GM23248 (cell line): ENCODE results near the gene PRLR. TPM values are rescaled to one million over a fixed set of nuclear protein-coding genes. Genes with fewer than 3 reads are reported as not detected.
"Not testable (repeated sequence)": the region's sequence is repeated elsewhere in the genome, so short reads cannot be mapped to it uniquely, and the experiment has no call there.

Source experiments
- DNase-seq: peaks from one replicate; pipeline ENCODE4 v3.0.0-alpha.2; 2015
- H2AFZ ChIP-seq: fragments of 200-600 bp; sonication (generic); 2 replicates; pipeline ENCODE4 v1.6.1; 2016; ENCODE audit warnings: antibody characterized with exemption
- H3F3A ChIP-seq: fragments of 200-600 bp; sonication (generic); 2 replicates; pipeline ENCODE4 v1.6.1; 2016; ENCODE audit warnings: mild to moderate bottlenecking, antibody characterized with exemption, mixed run types; ENCODE audit not compliant: insufficient read depth
- H3K27ac ChIP-seq: fragments of 200-600 bp; sonication (generic); 2 replicates; pipeline ENCODE4 v1.5.1; 2016; ENCODE audit warnings: mild to moderate bottlenecking
- H3K27me3 ChIP-seq: fragments of 200-600 bp; sonication (generic); replicated peaks from 2 replicates; pipeline ENCODE4 v1.6.1; 2016; ENCODE audit warnings: mild to moderate bottlenecking; ENCODE audit not compliant: insufficient read depth
- H3K36me3 ChIP-seq: fragments of 200-600 bp; sonication (generic); 2 replicates; pipeline ENCODE4 v1.6.1; 2016; ENCODE audit warnings: low read depth, mild to moderate bottlenecking
- H3K4me1 ChIP-seq: fragments of 200-600 bp; sonication (generic); 2 replicates; pipeline ENCODE4 v1.6.1; 2016; ENCODE audit warnings: mild to moderate bottlenecking; ENCODE audit not compliant: insufficient read depth
- H3K4me2 ChIP-seq: fragments of 200-600 bp; sonication (generic); one replicate; pipeline ENCODE4 v1.6.1; 2016; ENCODE audit warnings: mild to moderate bottlenecking; ENCODE audit not compliant: unreplicated experiment
- H3K4me3 ChIP-seq: fragments of 200-600 bp; sonication (generic); 2 replicates; pipeline ENCODE4 v1.5.1; 2016; ENCODE audit warnings: mild to moderate bottlenecking
- H3K79me2 ChIP-seq: fragments of 200-600 bp; sonication (generic); 2 replicates; pipeline ENCODE4 v1.6.1; 2016; ENCODE audit warnings: mild to moderate bottlenecking; ENCODE audit not compliant: insufficient read depth
- H3K9ac ChIP-seq: fragments of 200-600 bp; sonication (generic); 2 replicates; pipeline ENCODE4 v1.6.1; 2016; ENCODE audit warnings: mild to moderate bottlenecking
- H3K9me2 ChIP-seq: fragments of 200-600 bp; sonication (generic); 2 replicates; pipeline ENCODE4 v1.6.1; 2016; ENCODE audit warnings: mixed run types, mild to moderate bottlenecking, moderate library complexity; ENCODE audit not compliant: insufficient read depth
- H3K9me3 ChIP-seq: fragments of 200-600 bp; sonication (generic); one replicate; pipeline ENCODE4 v1.6.1; 2017; ENCODE audit warnings: low read depth
- H4K20me1 ChIP-seq: fragments of 200-600 bp; sonication (generic); 2 replicates; pipeline ENCODE4 v1.6.0; 2016; ENCODE audit not compliant: insufficient read depth
- EZH2 ChIP-seq: fragments of 200-600 bp; sonication (generic); IDR thresholded peaks from 2 replicates; pipeline ENCODE4 v1.6.1; 2018; ENCODE audit warnings: antibody characterized with exemption, mild to moderate bottlenecking; ENCODE audit not compliant: insufficient read depth, poor library complexity, severe bottlenecking
- EZH2phosphoT487 ChIP-seq: fragments of 200-600 bp; sonication (generic); IDR thresholded peaks from 2 replicates; pipeline ENCODE4 v1.6.1; 2018; ENCODE audit warnings: antibody characterized with exemption, moderate library complexity, mild to moderate bottlenecking, low read depth; ENCODE audit not compliant: insufficient read depth
- WGBS, 2 experiments: methylation state at CpG; one replicate each; pipeline ENCODE4 v1.1.6; 2015 to 2017; ENCODE audit warnings: low lambda C conversion rate in 2 of 2, low coverage in 1 of 2; ENCODE audit errors: missing lambda C conversion rate in 2 of 2; 5-methylcytosine and 5-hydroxymethylcytosine counted together
- in situ Hi-C: fragments of 300-500 bp; cut with MboI; formaldehyde crosslinking; loops from 2 replicates; pipeline ENCODE4 v1.15.0; 2020
- polyA plus RNA-seq: library from polyadenylated mRNA; unstranded; fragments of >200 nt; fragmentation: Nextera tagmentation; extraction: Ambion mirVana; gene quantifications from 2 replicates; pipeline ENCODE4 v1.2.1, GENCODE V29; 2016
- total RNA-seq: library from RNA; depleted of rRNA; stranded (reverse); fragments of >200 nt; shearing (Covaris generic); gene quantifications from 2 replicates; pipeline ENCODE4 v1.2.3, GENCODE V29; 2014

PRLR gene
- total and polyA plus RNA-seq, 2 experiments from 2014 or later, result 0.80 to 5.8 TPM

- Histone ChIP-seq H3K4me3 (no peak overlapping the region), H3K36me3 (no peaks in the 10 kb centered on the region), H3K4me2 (no peak overlapping the region), H3F3A (no peaks in the 10 kb centered on the region), H3K9me2 (no peaks in the 10 kb centered on the region), H4K20me1 (no peaks in the 10 kb centered on the region), H2AFZ (no peak overlapping the region), H3K9me3 (no peaks in the 10 kb centered on the region), H3K27me3 (0 out of 2 replicates have a peak, but pooled peaks cover 1% of the 10 kb centered on the region), H3K9ac (no peak overlapping the region), H3K4me1 (no peaks in the 10 kb centered on the region), H3K27ac (no peak overlapping the region), H3K79me2 (no peaks in the 10 kb centered on the region)
- TF ChIP-seq EZH2 (no peak), EZH2phosphoT487 (no peak)
- WGBS, 2 experiments, result 46 to 48% methylated on average over 5 of the region's 5 CpGs
- in situ Hi-C loops, result no loop called here
- DNase-seq, result no peak
These were observed 18.8 kb upstream of the PRLR start for GRCh38 chr5:35248843-35249780.

DNA sequence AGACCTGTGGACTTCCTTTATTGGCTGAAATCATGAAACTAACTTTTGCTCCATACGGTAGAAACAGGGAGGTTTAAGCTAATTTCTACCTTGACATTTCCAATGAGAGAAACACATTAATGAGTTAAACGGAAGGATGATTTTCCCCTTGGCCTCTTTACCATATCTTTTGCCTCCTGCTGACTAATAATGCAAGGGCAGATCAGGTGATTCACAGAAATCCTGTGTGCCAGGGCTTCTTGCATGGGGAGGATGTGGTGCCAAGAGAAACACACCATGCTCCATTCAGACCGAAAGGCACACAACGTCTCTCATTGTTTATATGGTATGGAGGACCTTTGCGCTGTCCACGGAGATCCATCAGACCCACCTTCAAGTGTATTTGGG lies 17.4 kb upstream of the PRLR start:
- no peaks in the 10 kb centered on the region for H3F3A ChIP-seq
- 67 to 69% methylated on average over 6 of the region's 6 CpGs for WGBS, 2 experiments
- H3K9ac ChIP-seq, result no peak overlapping the region
- no peak overlapping the region for H3K4me2 ChIP-seq
- TF ChIP-seq EZH2, result no peak
- no peaks in the 10 kb centered on the region for H3K9me3 ChIP-seq
- no peaks in the 10 kb centered on the region for H3K9me2 ChIP-seq
- no peaks in the 10 kb centered on the region for H3K36me3 ChIP-seq
- H3K4me3 ChIP-seq, result no peak overlapping the region
- H4K20me1 ChIP-seq, result no peaks in the 10 kb centered on the region
- H2AFZ ChIP-seq, result no peak overlapping the region
- in situ Hi-C loops, result no loop called here
- H3K79me2 ChIP-seq, result no peaks in the 10 kb centered on the region
- H3K27me3 ChIP-seq, result peaks cover 15% of the 10 kb centered on the region; the same call in 1 of the 2 replicates
- DNase-seq, result peak; percentile 24
- no peak overlapping the region for H3K27ac ChIP-seq
- H3K4me1 ChIP-seq, result no peaks in the 10 kb centered on the region

DNA sequence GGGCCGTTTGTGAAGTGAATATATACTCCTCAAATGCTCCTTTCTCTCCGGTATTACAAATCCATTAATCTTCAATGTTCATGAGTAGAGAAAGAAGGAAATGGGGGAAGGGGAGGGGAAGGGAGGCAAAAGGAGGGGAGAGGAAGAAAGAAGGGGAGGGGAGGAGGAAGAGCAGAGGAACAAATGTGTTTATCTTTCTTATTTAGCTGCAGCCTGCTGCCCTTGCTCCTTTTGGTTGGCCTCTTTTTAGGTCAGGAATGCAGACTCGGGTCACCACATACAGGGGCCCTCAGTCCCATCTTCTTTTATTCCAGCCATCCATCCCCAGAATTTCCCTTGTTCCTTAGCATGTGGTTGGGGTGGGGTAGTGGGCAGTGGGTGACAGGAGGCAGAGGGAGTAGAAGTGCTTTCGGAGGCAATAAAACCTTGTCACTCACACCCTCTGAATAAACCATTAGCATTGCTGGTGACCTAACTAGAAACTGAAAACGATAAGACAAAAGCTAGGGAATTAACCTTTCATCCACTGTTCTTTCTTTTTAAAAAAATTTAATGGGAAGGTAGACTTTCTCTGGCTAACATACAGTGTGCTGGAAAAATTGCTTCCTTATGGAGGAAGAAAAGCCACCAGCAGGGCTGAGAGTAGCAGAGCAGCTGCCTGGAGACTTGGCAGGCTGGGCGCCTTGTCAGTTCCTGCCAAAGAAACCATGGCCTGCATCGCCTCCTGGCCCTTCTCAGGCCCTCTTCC lies 16.8 kb upstream of the PRLR start:
- no peak overlapping the region for H3K4me2 ChIP-seq
- 48 to 50% methylated on average over 7 of the region's 7 CpGs for WGBS, 2 experiments
- no peaks in the 10 kb centered on the region for H3F3A ChIP-seq
- no peak overlapping the region for H3K27ac ChIP-seq
- H3K4me1 ChIP-seq, result no peaks in the 10 kb centered on the region
- in situ Hi-C loops, result no loop called here
- H3K27me3 ChIP-seq, result peaks cover 20% of the 10 kb centered on the region; the same call in 1 of the 2 replicates
- H3K9me3 ChIP-seq, result no peaks in the 10 kb centered on the region
- DNase-seq, result peak; percentile 27
- H3K79me2 ChIP-seq, result no peaks in the 10 kb centered on the region
- no peaks in the 10 kb centered on the region for H4K20me1 ChIP-seq
- H3K36me3 ChIP-seq, result no peaks in the 10 kb centered on the region
- no peaks in the 10 kb centered on the region for H3K9me2 ChIP-seq
- no peak overlapping the region for H3K4me3 ChIP-seq
- TF ChIP-seq EZH2 (no peak), EZH2phosphoT487 (no peak)
- H3K9ac ChIP-seq, result no peak overlapping the region
- no peak overlapping the region for H2AFZ ChIP-seq

DNA sequence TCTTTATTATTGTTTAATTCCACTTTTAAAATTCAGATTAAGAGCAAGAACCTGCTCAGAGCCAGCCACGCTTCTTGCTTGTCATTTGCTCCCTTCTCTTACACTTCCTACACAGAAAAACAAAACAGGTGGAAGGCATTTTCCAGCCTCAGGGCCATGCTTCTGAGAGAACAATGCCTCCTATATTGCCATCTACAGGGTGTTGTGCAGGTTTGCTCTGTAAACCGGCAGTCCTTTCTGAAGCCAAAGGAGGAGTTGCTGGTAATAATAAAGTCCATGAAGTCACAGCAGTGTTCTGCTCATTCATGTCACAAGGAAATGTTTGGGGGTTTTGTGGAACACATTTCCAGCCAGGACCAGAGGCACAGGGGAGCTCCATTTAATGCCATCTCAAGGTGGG lies 16.1 kb upstream of the PRLR start:
- Histone ChIP-seq H3K79me2 (no peaks in the 10 kb centered on the region), H3K4me1 (no peaks in the 10 kb centered on the region), H3K9ac (no peak overlapping the region), H2AFZ (no peak overlapping the region), H3K27me3 (peaks cover 20% of the 10 kb centered on the region; the same call in 1 of the 2 replicates), H3K27ac (no peak overlapping the region), H3F3A (no peaks in the 10 kb centered on the region), H3K9me2 (no peaks in the 10 kb centered on the region), H3K4me2 (no peak overlapping the region), H3K4me3 (no peak overlapping the region), H3K36me3 (no peaks in the 10 kb centered on the region), H4K20me1 (no peaks in the 10 kb centered on the region), H3K9me3 (no peaks in the 10 kb centered on the region)
- in situ Hi-C loops, result no loop called here
- DNase-seq, result peak; percentile 7
- WGBS, 2 experiments, result 70 to 81% methylated on average over 2 of the region's 2 CpGs
- TF ChIP-seq EZH2 (no peak), EZH2phosphoT487 (no peak)

DNA sequence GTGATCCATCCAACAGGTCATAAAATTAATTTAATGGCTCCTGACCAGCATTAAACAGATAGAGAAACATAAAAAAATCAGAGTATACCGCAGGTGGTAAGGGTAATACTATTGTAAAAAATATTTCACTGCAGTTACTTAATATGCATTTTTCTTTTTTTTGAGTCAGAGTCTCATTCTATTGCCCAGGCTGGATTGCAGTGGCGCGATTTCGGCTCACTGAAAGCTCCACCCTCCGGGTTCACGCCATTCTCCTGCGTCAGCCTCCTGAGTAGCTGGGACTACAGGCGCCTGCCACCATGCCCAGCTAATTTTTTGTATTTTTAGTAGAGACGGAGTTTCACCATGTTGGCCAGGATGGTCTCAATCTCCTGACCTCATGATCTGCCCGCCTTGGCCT lies 15.1 kb upstream of the PRLR start:
- H3K79me2 ChIP-seq, H3K9me3 ChIP-seq, H3K27ac ChIP-seq, DNase-seq, H3K9ac ChIP-seq, H3F3A ChIP-seq, H2AFZ ChIP-seq, H4K20me1 ChIP-seq, H3K9me2 ChIP-seq, H3K36me3 ChIP-seq, H3K4me1 ChIP-seq, H3K4me2 ChIP-seq, H3K4me3 ChIP-seq, in situ Hi-C loops: not testable (repeated sequence)
- WGBS, 2 experiments, result 81 to 86% methylated on average over 10 of the region's 10 CpGs
- peaks cover 20% of the 10 kb centered on the region; the same call in 1 of the 2 replicates for H3K27me3 ChIP-seq
